Uterus (tissue), 4 donors: ENCODE measurements around the gene UBAP2L. TPM values are rescaled to one million over a fixed set of nuclear protein-coding genes. Genes with fewer than 3 reads are reported as not detected.

Experiments used
- DNase-seq, 2 donors: peaks; one replicate each; pipeline ENCODE4 v3.0.0-alpha.2; 2019 to 2020
- H3K27ac ChIP-seq, 2 donors: fragments of 200-600 bp; sonication (generic); 1 replicate in 1 of 2; 2 replicates in 1 of 2; pipeline ENCODE4 v1.5.1; 2016 to 2018
- H3K27me3 ChIP-seq, 2 donors: fragments of 200-600 bp; sonication (generic); one replicate each; pipeline ENCODE4 v1.5.1; 2018 to 2019; ENCODE audit warnings: control low read depth in 1 of 2
- H3K36me3 ChIP-seq, 2 donors: fragments of 200-600 bp; sonication (generic); one replicate each; pipeline ENCODE4 v1.5.1; 2019; ENCODE audit warnings: control low read depth in 1 of 2
- H3K4me1 ChIP-seq, 2 donors: fragments of 200-600 bp; sonication (generic); one replicate each; pipeline ENCODE4 v1.5.1; 2018 to 2019; ENCODE audit warnings: control low read depth in 1 of 2
- H3K4me3 ChIP-seq, 2 donors: fragments of 200-600 bp; sonication (generic); 1 replicate in 1 of 2; 2 replicates in 1 of 2; pipeline ENCODE4 v1.5.1; 2018 to 2019; ENCODE audit warnings: mild to moderate bottlenecking in 1 of 2
- H3K9me3 ChIP-seq, 2 donors: fragments of 200-600 bp; sonication (generic); one replicate each; pipeline ENCODE4 v1.5.1; 2019; ENCODE audit warnings: control low read depth in 1 of 2
- POLR2A ChIP-seq, 2 donors: fragments of 450-650 bp; IDR thresholded peaks; one replicate each; pipeline ENCODE4 v1.6.1; 2016; ENCODE audit warnings: antibody characterized with exemption in 2 of 2, mild to moderate bottlenecking in 1 of 2, moderate library complexity in 1 of 2
- intact Hi-C: fragments of 100-400 bp; cut with DNase I; formaldehyde crosslinking; loops from one replicate; pipeline ENCODE4 v1.15.1; 2023; ENCODE audit warnings: low total_unique reads
- total RNA-seq, 4 donors: library from RNA; depleted of rRNA in 3 of 4; stranded (reverse); fragments of >200 nt in 3 of 4; gene quantifications; one replicate each; pipeline versions ENCODE4 v1.1.0 to v1.2.4, GENCODE V29; 2014 to 2023
- TF ChIP-seq, protein P1 (sequence below), 4 experiments: fragments of 200-600 bp in 2 of 4; fragments of 450-650 bp in 2 of 4; sonication (generic) in 2 of 4; IDR thresholded peaks; one replicate each; pipeline ENCODE4 v1.5.1; 2016 to 2019; ENCODE audit warnings: antibody characterized with exemption in 4 of 4, mild to moderate bottlenecking in 2 of 4, moderate library complexity in 1 of 4
- donor health status: DM: yes; HTN: yes; CAD: no.

Gene UBAP2L
- total RNA-seq, 4 donors from 2014 or later, result 11.5 to 161 (median 52.0) TPM

DNA sequence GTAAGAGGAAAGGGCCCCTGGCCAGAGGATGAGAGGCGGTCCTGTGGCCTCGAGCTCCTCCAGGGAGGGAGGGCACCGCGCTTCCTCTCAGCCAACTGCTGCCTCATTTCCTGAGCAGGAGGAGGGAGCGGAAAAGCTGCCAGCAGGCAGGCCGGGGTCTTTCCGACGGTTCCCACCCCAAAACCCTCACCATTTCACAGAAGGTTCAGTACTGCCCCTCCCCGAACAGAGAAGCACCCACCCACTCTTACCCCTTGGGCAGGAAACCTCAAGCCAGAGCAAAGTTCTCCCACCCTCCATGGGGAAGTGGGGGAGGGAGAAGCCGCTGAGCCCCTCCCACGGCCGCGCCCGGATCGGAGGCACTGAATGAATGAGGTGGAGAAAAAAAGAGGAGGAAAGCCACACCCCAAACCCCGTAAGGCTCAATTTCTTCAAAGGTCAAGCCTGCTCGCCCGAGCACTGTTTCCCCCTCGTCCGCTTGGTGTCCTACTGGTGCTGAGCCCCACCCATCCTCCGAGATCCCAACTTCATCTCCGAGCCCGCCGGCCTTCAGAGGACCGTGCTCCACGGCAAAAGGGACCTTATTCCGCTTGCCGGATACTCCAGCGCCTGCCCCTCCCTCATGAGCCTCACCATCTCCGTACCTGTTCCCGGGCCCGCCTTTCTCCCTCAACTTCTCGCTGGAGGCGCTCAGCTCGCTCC, 38.3 kb upstream of the UBAP2L start:
- H3K9me3 ChIP-seq, result no peaks in the 10 kb centered on the region
- H3K27ac ChIP-seq, result peak overlapping the region; percentile 79 to 87
- H3K36me3 ChIP-seq, result no peaks in the 10 kb centered on the region
- H3K27me3 ChIP-seq, result no peaks in the 10 kb centered on the region
- peak overlapping the region; percentile 74 to 88 for H3K4me3 ChIP-seq
- intact Hi-C loops, result loop anchor here (1.0 kb wide), 1 partner anchor 38 kb away; the partner anchor contains the start of gene UBAP2L
- H3K4me1 ChIP-seq, result peaks cover 16 to 20% of the 10 kb centered on the region in 2 donors
- peak; percentile 55 to 66 for DNase-seq
- TF ChIP-seq POLR2A (IDR thresholded peaks at IDR 0.05), result no peak
- TF ChIP-seq, protein P1, sequence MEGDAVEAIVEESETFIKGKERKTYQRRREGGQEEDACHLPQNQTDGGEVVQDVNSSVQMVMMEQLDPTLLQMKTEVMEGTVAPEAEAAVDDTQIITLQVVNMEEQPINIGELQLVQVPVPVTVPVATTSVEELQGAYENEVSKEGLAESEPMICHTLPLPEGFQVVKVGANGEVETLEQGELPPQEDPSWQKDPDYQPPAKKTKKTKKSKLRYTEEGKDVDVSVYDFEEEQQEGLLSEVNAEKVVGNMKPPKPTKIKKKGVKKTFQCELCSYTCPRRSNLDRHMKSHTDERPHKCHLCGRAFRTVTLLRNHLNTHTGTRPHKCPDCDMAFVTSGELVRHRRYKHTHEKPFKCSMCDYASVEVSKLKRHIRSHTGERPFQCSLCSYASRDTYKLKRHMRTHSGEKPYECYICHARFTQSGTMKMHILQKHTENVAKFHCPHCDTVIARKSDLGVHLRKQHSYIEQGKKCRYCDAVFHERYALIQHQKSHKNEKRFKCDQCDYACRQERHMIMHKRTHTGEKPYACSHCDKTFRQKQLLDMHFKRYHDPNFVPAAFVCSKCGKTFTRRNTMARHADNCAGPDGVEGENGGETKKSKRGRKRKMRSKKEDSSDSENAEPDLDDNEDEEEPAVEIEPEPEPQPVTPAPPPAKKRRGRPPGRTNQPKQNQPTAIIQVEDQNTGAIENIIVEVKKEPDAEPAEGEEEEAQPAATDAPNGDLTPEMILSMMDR (IDR thresholded peaks at IDR 0.05), result no peak

DNA sequence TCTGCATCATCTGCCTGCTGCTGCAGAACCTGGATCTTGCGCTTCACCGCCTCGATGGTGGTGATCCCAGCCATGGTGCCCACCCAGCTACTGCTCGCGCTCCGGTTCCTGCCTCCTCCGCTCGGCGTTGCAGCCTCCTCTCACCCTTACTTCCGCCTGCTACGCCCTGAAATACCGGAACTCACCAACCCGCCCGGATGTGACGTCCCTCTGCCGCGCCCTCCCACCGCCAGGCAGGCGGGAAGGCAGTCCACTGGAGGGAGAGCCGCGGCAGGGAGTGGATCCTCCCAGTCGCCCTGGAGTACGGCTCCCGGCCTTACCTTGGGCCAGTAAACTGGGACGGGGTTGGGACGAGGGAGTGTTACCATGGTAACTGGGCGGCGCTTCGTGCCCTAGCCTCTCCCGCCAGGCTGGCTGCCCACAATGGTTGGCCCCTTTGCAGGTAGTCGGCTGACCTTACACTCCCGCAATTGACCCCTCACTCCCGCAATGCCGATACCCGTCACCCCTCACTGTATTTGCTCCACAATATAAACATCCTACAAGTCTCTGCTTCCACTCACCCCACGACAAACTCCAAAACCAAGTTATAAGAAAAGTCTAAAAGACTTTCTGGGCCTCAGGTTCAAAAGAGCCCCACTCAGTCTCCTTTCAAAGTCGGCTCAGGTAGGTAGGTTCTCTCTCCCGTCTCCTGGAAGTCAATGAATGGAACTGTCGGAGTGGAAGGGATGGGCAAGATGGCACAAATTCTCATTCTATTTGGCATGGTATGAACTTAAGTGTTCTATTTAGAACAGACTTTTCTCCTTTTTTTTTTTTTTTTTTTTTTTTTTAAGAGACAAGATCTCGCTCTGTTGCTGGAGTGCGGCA, 37.5 kb upstream of the UBAP2L start:
- peaks cover 14 to 15% of the 10 kb centered on the region in 2 donors for H3K4me1 ChIP-seq
- no peaks in the 10 kb centered on the region for H3K27me3 ChIP-seq
- no peaks in the 10 kb centered on the region for H3K9me3 ChIP-seq
- TF ChIP-seq POLR2A (IDR thresholded peaks at IDR 0.05), result peak; percentile 99
- TF ChIP-seq, protein P1 (IDR thresholded peaks at IDR 0.05), result peak in 3 of 4 experiments; percentile 29 to 64 (median 34)
- peak overlapping the region; percentile 74 to 88 for H3K4me3 ChIP-seq
- DNase-seq, result peak; percentile 95 to 97
- peak overlapping the region; percentile 79 to 87 for H3K27ac ChIP-seq
- H3K36me3 ChIP-seq, result no peaks in the 10 kb centered on the region
- intact Hi-C loops, result loop anchor here (1.0 kb wide), 1 partner anchor 37 kb away; the partner anchor contains the start of gene UBAP2L

DNA sequence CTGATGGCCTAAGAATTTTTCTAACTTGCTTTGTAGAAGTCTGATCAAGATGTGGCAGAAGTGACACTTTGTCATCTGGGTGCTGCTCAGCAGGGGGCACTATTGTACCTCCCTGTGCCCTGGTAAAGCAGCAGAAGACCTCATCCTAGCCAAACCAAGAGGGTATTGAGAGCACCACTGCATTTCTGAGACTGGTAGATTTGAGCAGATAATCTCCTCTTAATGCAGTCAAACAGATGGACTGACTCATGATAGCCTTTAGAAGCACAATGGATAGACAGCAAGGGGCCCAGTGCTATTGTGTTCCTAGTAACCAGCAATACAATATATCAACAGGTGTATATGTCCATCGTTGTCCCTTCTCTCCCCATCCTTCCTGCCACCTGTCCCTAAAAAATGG, 34.6 kb upstream of the UBAP2L start:
- H3K4me1 ChIP-seq, result no peaks in the 10 kb centered on the region
- no peak overlapping the region for H3K27ac ChIP-seq
- H3K4me3 ChIP-seq, result no peak overlapping the region
- no peaks in the 10 kb centered on the region for H3K27me3 ChIP-seq
- DNase-seq, result no peak
- TF ChIP-seq, protein P1 (IDR thresholded peaks at IDR 0.05), result peak in 1 of 4 experiments; percentile 8
- no peak for TF ChIP-seq POLR2A (IDR thresholded peaks at IDR 0.05)
- H3K36me3 ChIP-seq, result no peaks in the 10 kb centered on the region
- intact Hi-C loops, result no loop called here
- no peaks in the 10 kb centered on the region for H3K9me3 ChIP-seq

DNA sequence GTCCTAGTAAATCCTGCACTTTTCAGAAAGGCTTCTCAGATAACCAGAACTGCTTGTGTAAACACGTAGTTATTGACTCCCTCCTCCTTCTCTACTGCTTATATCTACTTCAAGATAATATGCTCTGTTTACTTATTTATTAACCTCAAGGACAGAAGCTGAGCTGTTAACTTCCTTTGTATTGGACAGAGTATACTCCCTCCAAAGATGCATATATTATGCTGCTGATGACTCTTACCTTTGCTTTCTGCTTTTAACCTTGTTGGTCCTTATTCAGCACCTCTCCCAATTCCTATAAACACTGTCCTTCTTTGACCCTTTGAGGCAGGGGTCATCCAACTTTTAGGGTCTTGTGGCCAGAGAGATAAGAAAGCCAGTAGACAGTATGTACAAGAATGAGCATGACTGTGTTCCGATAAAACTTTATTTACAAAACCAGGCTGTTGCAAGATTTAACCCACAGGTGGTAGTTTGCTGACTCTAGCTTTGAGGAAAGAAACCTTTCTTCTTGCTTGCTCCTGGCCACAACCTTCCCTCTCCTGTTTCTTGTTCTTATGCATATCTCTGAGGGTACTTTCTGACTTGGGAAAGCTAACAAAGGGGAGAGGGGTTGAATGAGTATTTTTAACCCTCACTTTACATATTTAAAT, 33.8 kb upstream of the UBAP2L start:
- Histone ChIP-seq H3K27me3 (no peaks in the 10 kb centered on the region), H3K4me1 (no peaks in the 10 kb centered on the region), H3K9me3 (no peaks in the 10 kb centered on the region), H3K27ac (no peak overlapping the region), H3K4me3 (no peak overlapping the region), H3K36me3 (no peaks in the 10 kb centered on the region)
- intact Hi-C loops, result no loop called here
- no peak for TF ChIP-seq POLR2A (IDR thresholded peaks at IDR 0.05)
- TF ChIP-seq, protein P1 (IDR thresholded peaks at IDR 0.05), result no peak
- DNase-seq, result no peak
